ENCODE results near the gene RAB13. TPM values are rescaled to one million over a fixed set of nuclear protein-coding genes. Genes with fewer than 3 reads are reported as not detected.
"Not testable (repeated sequence)": the region's sequence is repeated elsewhere in the genome, so short reads cannot be mapped to it uniquely, and the experiment has no call there.

RAB13 gene
- total RNA-seq, 1 donor from 2014 or later = 46.3 TPM

- TF ChIP-seq CTCF (IDR thresholded peaks at IDR 0.05; ENCODE audit: insufficient read depth, low read length, poor library complexity, severe bottlenecking) = no peak
- Histone ChIP-seq H3K4me3 (ENCODE audit: low read depth, low read length) (peak overlapping the region; percentile 52), H3K27me3 (ENCODE audit: control insufficient read depth, insufficient read depth, low read length) (no peaks in the 10 kb centered on the region), H3K36me3 (ENCODE audit: control insufficient read depth, insufficient read depth, low read length) (peaks cover 2% of the 10 kb centered on the region)
- DNase-seq (ENCODE audit: low read depth) = no peak
Measured at GRCh38 chr1:153984123-153984894, 1.8 kb downstream of the RAB13 start.

GRCh38 chr1:153981735-153982134, 4.4 kb downstream of the RAB13 start:
- not testable (repeated sequence) for DNase-seq (ENCODE audit: low read depth); H3K36me3 ChIP-seq (ENCODE audit: control insufficient read depth, insufficient read depth, low read length); H3K4me3 ChIP-seq (ENCODE audit: low read depth, low read length); H3K27me3 ChIP-seq (ENCODE audit: control insufficient read depth, insufficient read depth, low read length)

GRCh38 chr1:153979091-153979490, 7.0 kb downstream of the RAB13 start:
- not testable (repeated sequence) for H3K36me3 ChIP-seq (ENCODE audit: control insufficient read depth, insufficient read depth, low read length); H3K27me3 ChIP-seq (ENCODE audit: control insufficient read depth, insufficient read depth, low read length); H3K4me3 ChIP-seq (ENCODE audit: low read depth, low read length); DNase-seq (ENCODE audit: low read depth)

- TF ChIP-seq CTCF (IDR thresholded peaks at IDR 0.05; ENCODE audit: insufficient read depth, low read length, poor library complexity, severe bottlenecking) = no peak
- no peak for DNase-seq (ENCODE audit: low read depth)
- peak overlapping the region; percentile 93 for H3K4me3 ChIP-seq (ENCODE audit: low read depth, low read length)
- no peaks in the 10 kb centered on the region for H3K27me3 ChIP-seq (ENCODE audit: control insufficient read depth, insufficient read depth, low read length)
- H3K36me3 ChIP-seq (ENCODE audit: control insufficient read depth, insufficient read depth, low read length) = peaks cover 2% of the 10 kb centered on the region
Measured at GRCh38 chr1:153978274-153978909, 7.7 kb downstream of the RAB13 start.

GRCh38 chr1:153977250-153978240, 8.6 kb downstream of the RAB13 start, which contains the start of gene JTB:
TSS of gene JTB (minus strand) at chr1:153977674. CDS start at chr1:153977252, 422 bp downstream.
- Histone ChIP-seq H3K36me3 (ENCODE audit: control insufficient read depth, insufficient read depth, low read length) (peaks cover 2% of the 10 kb centered on the region), H3K4me3 (ENCODE audit: low read depth, low read length) (peak within 1 kb of the TSS; percentile 93), H3K27me3 (ENCODE audit: control insufficient read depth, insufficient read depth, low read length) (no peaks in the 10 kb centered on the region)
- no peak for TF ChIP-seq CTCF (IDR thresholded peaks at IDR 0.05; ENCODE audit: insufficient read depth, low read length, poor library complexity, severe bottlenecking)
- DNase-seq (ENCODE audit: low read depth) = no peak

- DNase-seq (ENCODE audit: low read depth) = no peak
Measured at GRCh38 chr1:153976819-153977249, 9.3 kb downstream of the RAB13 start.

More at GRCh38 chr1:153976819-153977249, 9.3 kb downstream of the RAB13 start:
- peaks cover 2% of the 10 kb centered on the region for H3K36me3 ChIP-seq (ENCODE audit: control insufficient read depth, insufficient read depth, low read length)
- TF ChIP-seq CTCF (IDR thresholded peaks at IDR 0.05; ENCODE audit: insufficient read depth, low read length, poor library complexity, severe bottlenecking) = no peak
- no peaks in the 10 kb centered on the region for H3K27me3 ChIP-seq (ENCODE audit: control insufficient read depth, insufficient read depth, low read length)
- H3K4me3 ChIP-seq (ENCODE audit: low read depth, low read length) = peak overlapping the region; percentile 93
